Ishikawa (cell line): ENCODE measurements around the gene RYR2.

Source experiments
- RAD21 ChIP-seq: IDR thresholded peaks from 2 replicates; pipeline ENCODE4 v1.6.1; 2012; ENCODE audit warnings: low read depth
- TAF1 ChIP-seq: IDR thresholded peaks from 2 replicates; pipeline ENCODE4 v1.6.1; 2012; ENCODE audit warnings: low read depth, mild to moderate bottlenecking

DNA sequence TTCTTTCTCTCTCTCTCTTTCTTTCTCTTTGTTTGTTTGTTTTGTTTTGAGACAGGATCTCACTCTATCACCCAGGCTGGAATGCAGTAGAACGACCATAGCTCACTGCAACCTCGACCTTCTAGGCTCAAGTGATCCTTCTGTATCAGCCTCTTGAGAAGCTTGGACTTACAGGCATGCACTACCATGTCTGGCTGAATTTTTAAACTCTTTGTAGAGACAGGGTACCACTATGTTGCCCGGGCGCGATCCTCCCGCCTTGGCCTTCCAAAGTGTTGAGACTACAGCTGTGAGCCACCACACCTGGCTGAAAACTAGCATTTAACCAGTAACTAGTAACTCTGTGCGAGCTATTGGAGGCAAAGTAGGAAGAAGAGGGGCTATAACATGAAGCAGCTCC lies 523.3 kb downstream of the RYR2 start:
- no peak for TF ChIP-seq RAD21
- no peak for TF ChIP-seq TAF1
